ENCODE results near the gene ONECUT3.

- TF ChIP-seq CTCF (IDR thresholded peaks at IDR 0.05): no peak
- no peak for TF ChIP-seq POLR2A (IDR thresholded peaks at IDR 0.05)
- TF ChIP-seq POLR2AphosphoS5 (IDR thresholded peaks at IDR 0.05): no peak
Measured at GRCh38 chr19:1816530-1817298, 63.4 kb downstream of the ONECUT3 start.

All from breast epithelium (tissue), 3 donors.